Stimulated activated CD8-positive, alpha-beta memory T cell treated with anti-CD3 and anti-CD28 coated beads, Interleukin-15, amount 100 ng/mL, for 48 hours (primary cell): Measurements from ENCODE around the gene DNAJC25.
"Not testable (repeated sequence)": the region's sequence is repeated elsewhere in the genome, so short reads cannot be mapped to it uniquely, and the experiment has no call there.

ENCODE experiments used
- DNase-seq, 2 donors: peaks; one replicate each; pipeline ENCODE4 v3.0.0-alpha.2; 2020; ENCODE audit warnings: low read depth in 2 of 2

Gene DNAJC25

GRCh38 chr9:111663301-111663823, 32.2 kb downstream of the DNAJC25 start:
- DNase-seq = no peak

DNA sequence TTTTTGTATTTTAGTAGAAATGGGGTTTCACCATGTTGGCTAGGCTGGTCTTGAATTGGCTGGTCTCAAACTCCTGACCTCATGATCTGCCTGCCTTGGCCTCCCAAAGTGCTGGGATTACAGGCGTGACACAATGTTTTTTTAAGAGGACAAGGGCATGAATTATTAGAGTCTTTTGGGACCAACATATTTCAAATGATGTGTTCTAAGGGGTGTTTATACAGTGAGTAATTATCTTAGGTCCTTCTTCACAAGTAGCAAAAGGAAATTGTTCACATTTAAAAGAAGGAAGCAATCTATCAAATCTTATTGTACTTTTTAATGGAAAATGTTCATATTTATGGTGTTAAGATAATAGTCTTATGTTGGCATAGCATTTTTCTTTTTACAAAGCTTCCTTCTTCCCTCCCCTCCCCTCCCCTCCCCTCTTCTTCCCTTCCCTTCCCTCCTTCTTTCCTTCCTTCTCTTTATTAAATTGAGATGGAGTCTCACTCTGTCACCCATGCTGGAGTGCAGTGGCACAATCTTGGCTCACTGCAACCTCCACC, 37.0 kb downstream of the DNAJC25 start:
- DNase-seq = no peak

GRCh38 chr9:111668601-111669000, 37.5 kb downstream of the DNAJC25 start:
- DNase-seq = not testable (repeated sequence)

GRCh38 chr9:111674319-111674718, 43.2 kb downstream of the DNAJC25 start:
- no peak for DNase-seq

DNA sequence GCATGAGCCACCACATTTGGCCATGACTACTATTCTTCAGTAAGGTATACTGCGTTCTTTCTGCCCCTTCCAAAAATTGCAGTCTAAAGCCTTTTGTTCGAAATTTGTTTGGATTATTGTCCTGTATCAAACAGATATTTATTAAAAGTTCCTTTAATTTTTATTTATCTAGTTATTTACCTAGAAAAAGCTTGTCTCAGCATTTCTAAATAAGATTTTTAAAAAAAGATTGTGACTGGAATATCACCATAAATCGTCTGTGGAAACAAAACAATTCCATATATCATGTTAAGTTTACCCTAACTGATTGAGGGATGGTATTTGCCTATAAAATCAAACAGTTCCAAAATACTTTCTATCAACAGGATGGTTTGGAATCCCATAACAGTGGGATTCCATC, 45.0 kb downstream of the DNAJC25 start:
- no peak for DNase-seq

DNA sequence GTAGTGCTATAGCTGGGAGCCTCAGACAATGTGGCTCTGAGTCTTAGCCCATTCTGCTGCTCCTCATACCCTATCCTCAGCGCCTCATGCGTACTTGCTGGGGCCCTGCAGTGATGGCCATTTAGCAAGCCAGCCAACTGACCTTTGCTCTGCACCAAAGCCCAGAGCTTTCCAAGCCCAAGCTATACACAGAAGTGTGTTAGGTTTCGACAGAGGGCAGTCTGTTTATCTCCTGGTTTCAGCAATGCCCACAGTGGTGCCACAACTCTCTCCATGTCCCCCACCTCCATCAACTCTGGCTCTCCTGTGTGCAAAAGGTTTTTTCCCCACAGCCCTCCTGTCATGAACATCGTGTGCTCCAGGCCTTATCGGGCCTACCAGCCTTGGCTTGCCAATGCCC, 47.2 kb downstream of the DNAJC25 start:
- DNase-seq = no peak

DNA sequence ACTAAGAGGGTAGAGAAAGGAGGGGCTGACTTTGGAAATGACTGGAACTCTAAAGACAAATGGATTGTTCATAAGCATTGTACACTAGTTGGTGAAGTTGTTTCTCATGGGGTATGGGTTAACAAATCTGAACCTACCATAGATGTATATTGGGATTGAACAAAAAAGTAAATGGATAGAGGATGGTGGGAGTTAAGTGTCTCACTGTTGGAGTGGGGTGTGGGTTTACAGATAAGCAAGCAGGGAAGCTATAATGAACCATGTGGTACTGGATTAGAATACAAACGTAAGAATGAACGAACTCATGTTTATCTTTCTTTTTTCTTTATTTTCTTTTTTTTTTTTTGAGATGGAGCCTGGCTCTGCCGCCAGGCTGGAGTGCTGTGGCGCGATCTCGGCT, 48.1 kb downstream of the DNAJC25 start:
- no peak for DNase-seq

DNA sequence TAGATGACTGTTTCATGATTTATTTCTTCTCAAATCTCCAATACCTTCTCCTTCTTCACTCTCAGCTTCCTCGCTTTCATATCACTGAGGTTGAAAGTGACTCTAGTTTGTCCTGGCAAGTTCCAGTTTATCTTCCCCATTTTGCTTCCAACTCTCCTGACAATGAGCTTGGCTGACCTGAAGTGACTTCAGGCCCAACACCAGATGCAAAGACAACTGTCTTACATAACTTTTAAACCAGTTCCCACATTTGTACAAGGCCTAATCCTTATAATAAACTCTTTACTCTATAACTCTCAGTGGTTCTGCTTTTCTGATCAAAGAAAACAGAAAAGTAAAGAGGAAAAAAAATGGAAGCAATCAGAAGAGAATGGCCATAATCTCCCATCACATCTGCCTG, 52.3 kb downstream of the DNAJC25 start:
- DNase-seq = no peak

- DNase-seq = no peak
These were observed 60.7 kb downstream of the DNAJC25 start for GRCh38 chr9:111691672-111692329.

DNA sequence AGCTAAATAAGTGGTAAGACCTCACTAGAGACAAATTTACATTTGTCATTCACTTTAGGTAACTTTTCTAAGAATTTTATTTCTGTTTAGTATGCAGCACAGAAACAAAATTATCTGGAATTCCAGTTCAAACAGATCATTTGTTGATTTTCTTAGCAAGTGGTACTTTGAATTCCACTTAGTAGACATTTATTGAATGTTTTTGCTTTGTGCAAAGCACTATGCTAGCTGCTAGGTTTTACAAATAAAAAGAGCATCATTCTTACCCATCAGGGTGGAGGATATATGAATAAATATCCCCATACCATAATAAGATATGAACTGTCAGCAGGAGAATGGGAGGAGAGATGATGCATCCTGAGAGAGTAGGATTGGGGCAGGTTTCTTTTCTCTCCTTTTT, 65.7 kb downstream of the DNAJC25 start:
- no peak for DNase-seq

DNA sequence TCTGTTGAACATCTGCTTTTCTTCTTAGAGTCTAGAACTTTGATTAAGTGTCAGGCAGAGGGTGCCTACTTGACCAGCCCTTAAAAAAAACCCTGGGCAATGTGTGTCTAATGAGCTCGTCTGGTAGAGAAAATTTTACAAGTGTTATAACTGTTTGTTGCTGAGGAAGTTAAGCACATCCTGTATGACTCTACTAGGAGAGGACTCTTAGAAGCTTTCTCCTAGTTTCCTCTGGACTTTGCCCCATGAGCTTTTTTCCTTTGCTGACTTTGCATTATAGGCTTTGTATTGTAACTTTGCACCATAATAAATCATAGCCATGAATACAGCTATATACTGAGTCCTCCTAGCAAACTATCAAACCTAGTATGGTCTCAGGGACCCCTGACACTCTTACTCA, 69.6 kb downstream of the DNAJC25 start:
- no peak for DNase-seq
